Measurements from ENCODE around the gene EEF1A2.

Gene EEF1A2

DNA sequence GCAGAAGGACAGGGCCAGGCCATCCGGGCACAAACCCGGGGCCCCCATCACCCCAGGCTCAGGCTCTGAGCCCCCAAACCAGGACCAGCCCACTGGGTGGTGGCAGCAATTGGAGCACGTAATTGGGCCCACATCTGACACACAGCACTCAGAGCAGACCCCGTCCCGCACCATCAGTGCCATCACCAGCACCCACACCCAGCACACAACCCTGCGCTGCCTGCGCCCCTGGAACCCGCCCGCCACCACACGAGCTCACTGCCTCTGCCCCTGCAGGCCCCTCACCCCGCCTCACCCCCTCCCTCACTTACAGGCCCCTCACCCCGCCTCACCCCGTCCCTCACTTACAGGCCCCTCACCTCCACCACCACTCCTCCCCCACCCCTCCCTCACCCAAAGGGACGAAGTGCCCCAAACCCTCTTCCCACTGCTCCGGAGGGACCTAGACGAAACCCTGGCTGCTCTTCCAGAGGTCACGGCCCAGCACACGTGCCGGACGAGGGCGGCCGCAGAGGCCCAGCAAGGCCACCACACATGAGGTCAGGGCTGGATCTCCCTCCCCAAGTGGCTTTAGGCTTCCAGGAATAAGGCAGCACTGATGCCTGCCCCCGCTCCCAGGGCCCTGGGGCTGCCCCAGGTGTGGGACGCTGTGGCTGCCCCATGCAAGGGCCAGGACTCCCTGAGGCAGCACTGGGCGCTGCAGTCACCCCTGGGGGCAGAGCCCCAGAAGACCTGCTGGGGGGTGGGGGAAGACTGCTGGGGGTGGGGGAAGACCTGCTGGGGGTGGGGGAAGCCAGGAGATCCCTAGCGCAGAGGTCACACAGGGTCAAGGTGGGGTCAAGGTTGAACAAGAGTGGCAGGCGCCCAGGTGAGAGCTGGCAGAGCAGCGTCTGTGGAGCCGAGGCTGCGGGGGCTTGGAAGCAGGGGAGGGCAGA, 48.8 kb downstream of the EEF1A2 start:
- no peak for DNase-seq (ENCODE audit: low spot score)

DNA sequence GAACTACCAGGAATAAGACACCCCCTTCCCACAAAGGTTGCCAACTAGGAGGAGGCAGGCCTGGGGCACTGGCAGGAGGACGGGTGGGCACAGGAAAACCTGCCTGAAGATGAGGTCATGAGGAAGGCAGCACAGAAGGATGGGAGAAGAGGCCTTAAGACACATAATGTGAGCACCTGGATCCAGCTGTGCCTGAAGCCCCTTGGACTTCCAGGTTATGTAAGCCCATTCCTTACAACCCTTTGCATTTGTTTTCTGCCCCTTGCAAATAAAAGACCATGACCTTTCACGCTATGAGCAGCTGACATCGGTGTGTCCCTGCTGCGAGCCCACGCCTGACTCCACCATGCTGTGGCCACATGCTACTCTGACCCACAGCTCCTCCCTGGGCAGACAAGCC, 49.9 kb downstream of the EEF1A2 start:
- no peak for DNase-seq (ENCODE audit: low spot score)

- DNase-seq (ENCODE audit: low spot score): no peak
These were observed 50.9 kb downstream of the EEF1A2 start for GRCh38 chr20:63448031-63448430.

DNA sequence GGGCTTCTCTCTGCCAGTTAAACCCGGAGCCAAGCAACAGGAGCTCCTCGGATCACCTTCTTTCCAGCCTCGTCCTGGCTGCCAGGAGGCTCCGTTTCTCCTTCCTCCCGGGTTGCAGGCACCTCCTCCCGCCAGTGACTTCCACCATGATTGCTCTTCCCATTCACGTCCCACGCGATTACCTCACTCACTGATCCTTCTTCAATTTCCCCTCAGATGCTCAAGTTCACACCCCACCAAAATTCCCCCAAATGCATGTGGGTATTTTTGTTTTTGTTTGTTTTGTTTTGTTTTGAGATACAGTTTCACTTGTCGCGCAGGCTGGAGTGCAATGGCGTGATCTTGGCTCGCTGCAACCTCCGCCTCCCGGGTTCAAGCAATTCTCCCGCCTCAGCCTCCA, 51.6 kb downstream of the EEF1A2 start:
- no peak for DNase-seq (ENCODE audit: low spot score)

- no peak for DNase-seq (ENCODE audit: low spot score)
These were observed 52.5 kb downstream of the EEF1A2 start for GRCh38 chr20:63446216-63447024.

GRCh38 chr20:63445075-63445734, 53.7 kb downstream of the EEF1A2 start:
- no peak for DNase-seq (ENCODE audit: low spot score)

GRCh38 chr20:63444548-63444947, 54.3 kb downstream of the EEF1A2 start:
- DNase-seq (ENCODE audit: low spot score): no peak

DNA sequence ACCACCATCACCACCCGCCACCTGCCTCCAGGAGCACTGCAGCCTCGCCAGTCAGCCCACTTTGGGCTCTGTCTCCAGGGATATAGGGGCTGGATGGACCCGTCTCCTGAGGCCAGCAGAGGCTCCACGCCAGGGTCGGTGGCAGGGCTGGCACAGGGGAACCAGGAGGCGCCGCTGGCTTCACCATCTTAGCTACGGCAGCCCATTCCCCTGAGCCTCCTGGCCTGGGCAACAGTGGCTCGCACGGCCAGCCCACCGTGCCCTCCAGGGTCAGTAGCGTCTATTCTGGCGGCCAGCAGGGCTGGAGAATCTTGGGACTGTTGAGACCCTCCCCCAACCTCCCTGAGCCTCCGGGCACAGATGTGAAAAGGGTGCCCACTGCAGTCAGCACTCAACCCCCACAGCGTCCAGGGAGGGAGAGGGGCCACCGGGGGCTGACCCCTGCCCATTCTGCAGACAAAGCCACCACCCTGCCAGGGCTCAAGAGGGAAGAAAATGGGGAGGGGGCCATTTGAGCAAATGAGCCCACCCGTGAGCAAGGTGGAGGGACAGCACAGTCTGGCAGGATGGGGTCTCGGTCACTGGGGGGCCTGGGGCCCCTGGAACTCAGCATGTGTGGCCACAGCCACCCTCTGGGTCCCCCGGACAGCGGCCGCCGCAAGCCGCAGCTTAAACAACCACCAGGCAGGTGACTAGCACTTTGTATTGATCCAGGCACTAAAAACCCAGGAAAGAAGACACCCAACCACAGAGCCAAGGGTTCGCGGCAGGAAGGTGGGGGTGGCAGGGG, 55.1 kb downstream of the EEF1A2 start:
- DNase-seq (ENCODE audit: low spot score): no peak

GRCh38 chr20:63442100-63442493, 56.8 kb downstream of the EEF1A2 start:
- peak; percentile 76 for DNase-seq (ENCODE audit: low spot score)

GRCh38 chr20:63441136-63442099, 57.5 kb downstream of the EEF1A2 start:
- DNase-seq (ENCODE audit: low spot score): no peak

DNA sequence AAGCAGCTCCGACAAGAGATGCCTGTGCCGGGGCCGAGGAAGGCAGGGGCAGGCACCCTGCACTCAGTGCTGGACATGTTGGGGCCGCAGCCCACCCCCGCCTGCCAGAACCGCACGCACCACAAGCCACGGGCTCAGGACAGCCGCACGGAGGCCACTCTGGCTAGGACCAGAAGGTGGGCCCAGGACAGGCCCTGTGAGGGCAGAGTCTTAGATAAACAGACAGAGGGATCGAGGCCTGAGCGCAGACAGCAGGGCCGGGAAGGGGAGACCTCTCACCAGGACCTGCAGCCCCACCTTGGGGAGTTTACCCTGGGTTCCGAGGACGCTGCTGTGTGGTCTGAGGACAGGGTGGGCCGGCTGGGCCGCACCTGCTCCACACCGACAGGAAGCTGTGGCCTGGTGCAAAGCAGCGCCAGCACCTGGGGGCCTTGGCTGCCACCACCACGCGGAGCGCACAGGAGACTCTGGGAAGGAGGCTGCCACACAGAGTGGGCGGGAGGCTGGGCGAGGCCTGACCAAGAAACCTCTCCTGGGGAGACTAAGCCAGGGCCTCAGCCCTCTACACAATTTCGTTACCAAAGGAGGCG, 58.4 kb downstream of the EEF1A2 start:
- no peak for DNase-seq (ENCODE audit: low spot score)

- DNase-seq (ENCODE audit: low spot score): no peak
These were observed 59.0 kb downstream of the EEF1A2 start for GRCh38 chr20:63439866-63440265.

GRCh38 chr20:63438121-63438520, 60.8 kb downstream of the EEF1A2 start:
- no peak for DNase-seq (ENCODE audit: low spot score)

All from AG20443 (cell line).